GM12865 (cell line): Measurements from ENCODE around the gene CAPN15.
"Not testable (repeated sequence)": the region's sequence is repeated elsewhere in the genome, so short reads cannot be mapped to it uniquely, and the experiment has no call there.

Source experiments
- DNase-seq: peaks from one replicate; pipeline ENCODE4 v3.0.0; 2010; ENCODE audit warnings: low read depth
- H3K4me3 ChIP-seq: 2 replicates; pipeline ENCODE4 v1.5.1; 2011; ENCODE audit warnings: mild to moderate bottlenecking, low read depth, low read length, control low read depth
- TF ChIP-seq, protein P1 (sequence below): IDR thresholded peaks from 2 replicates; pipeline ENCODE4 v1.5.1; 2011; ENCODE audit warnings: low read length, control low read depth, low read depth, inconsistent platforms; ENCODE audit not compliant: insufficient read depth; ENCODE audit errors: missing control alignments

CAPN15 gene

DNA sequence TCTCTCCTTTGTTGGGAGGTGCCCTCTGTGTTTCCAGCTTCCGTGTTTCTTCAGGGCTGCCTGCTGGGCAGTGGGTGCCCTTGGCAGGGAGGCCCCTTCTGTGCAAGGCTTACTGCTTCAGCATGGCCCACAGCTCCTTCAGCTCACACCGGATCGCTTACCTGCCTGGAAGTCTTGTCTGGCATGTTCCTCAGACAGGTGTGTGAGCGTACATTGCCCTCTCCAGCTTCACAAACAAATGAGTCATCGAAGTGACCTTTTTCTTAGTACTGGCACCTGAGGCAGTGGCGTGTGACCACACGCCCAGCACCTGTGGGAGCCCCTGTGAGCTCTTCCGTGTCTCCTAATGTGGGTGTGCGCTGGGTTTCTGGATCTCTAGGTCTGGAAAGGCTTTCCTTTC lies 65.9 kb downstream of the CAPN15 start:
- DNase-seq = no peak
- H3K4me3 ChIP-seq = no peak overlapping the region
- TF ChIP-seq, protein P1, sequence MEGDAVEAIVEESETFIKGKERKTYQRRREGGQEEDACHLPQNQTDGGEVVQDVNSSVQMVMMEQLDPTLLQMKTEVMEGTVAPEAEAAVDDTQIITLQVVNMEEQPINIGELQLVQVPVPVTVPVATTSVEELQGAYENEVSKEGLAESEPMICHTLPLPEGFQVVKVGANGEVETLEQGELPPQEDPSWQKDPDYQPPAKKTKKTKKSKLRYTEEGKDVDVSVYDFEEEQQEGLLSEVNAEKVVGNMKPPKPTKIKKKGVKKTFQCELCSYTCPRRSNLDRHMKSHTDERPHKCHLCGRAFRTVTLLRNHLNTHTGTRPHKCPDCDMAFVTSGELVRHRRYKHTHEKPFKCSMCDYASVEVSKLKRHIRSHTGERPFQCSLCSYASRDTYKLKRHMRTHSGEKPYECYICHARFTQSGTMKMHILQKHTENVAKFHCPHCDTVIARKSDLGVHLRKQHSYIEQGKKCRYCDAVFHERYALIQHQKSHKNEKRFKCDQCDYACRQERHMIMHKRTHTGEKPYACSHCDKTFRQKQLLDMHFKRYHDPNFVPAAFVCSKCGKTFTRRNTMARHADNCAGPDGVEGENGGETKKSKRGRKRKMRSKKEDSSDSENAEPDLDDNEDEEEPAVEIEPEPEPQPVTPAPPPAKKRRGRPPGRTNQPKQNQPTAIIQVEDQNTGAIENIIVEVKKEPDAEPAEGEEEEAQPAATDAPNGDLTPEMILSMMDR = no peak

DNA sequence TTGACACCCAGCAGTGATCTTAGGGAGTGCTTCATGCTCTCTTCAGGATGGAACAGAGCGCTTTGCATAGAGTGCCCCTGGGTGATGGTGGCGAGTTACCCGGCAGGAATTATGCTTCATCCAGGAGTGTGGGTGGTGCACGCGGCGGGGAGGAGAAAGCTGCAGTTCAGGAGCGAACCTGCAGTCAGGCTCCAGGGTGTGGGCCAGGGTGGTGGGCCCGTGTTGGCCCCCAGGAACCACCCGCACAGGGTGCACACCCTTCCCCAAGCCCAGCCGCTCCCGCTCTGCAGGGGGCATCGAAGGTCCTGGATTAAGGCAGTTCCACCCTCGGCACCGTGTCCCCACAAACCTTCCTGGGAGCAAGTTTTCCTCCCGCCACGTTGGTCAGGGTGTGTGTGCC lies 66.3 kb downstream of the CAPN15 start:
- TF ChIP-seq, protein P1 = no peak
- DNase-seq = no peak
- no peak overlapping the region for H3K4me3 ChIP-seq

DNA sequence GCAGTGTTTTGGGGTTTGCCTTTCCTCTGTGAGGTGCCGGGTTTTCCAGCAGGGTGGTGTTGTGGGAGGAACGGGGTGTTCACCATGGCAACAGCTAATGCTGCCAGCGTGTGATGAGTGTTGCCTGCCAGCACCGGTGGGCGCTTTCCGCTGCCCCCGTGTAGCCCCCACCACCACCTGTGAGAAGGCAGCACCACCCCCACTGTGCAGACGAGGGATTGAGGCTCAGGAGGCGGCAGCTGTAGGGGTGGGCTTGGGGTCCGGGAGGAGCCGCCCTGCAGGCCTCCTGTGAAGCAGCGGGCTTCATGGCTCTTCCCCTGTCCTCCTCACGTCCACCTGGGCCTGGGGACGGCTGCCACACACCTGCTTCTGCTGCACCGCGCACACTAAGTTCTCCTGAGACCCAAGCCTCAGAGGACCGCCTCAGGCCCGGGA lies 67.6 kb downstream of the CAPN15 start:
- no peak for DNase-seq

DNA sequence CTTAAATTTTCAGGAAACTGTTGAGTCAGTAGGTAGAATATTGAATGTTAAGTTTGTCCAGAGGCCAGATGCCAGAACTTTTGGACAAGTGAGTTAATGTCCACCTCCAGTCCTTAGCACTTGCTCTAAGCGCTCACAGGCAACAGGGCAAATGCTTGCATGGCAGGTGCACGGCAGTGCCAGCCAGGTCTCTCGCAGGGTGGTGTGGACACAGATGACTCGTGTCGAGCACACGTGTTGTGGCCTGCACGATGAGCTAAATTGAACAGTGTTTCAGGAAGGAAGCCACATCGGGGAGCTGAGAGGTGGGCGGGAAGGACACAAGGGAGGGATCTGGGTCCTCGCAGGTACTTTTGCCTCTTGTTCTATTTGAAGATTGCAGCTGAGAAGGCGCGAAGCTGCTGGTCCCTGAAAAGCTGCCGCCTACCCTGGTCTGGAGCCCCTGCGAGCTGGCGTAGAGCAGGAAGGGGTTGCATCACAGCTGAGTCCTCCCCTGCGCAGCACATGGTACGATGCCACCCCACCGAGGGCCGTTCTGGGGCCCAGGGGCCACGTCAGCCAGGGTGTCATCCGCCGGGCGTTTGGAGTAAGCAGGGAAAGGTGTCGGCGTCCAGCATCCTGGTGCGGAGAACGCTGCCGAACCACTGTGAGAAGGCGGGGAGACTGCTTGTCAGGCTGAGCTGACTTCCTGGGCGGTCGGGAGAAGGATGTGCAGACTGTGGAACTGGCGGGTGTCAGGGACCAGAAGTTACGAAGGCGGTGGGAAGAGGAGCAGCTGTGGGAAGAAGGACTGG lies 68.6 kb downstream of the CAPN15 start:
- no peak overlapping the region for H3K4me3 ChIP-seq
- no peak for DNase-seq
- TF ChIP-seq, protein P1 = no peak

More for the DNA sequence above, 67.6 kb downstream of the CAPN15 start:
- no peak overlapping the region for H3K4me3 ChIP-seq
- TF ChIP-seq, protein P1 = no peak

DNA sequence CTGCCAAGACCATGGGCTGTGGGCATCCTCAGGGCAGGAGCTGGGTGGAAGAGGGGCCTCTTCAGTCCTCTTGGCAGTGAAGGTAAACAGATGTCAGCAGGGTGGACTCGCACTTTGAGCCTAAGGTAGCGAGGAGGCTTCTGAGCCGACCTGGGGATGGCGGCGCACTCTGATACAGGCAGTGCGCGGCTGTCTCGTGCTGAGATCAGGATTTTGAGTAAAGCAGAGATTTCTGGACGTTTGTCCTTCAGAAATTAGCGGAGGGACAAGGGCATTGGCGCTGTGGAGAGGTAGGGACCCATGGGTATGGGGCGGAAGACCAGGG lies 69.2 kb downstream of the CAPN15 start:
- H3K4me3 ChIP-seq = no peak overlapping the region
- TF ChIP-seq, protein P1 = no peak

DNA sequence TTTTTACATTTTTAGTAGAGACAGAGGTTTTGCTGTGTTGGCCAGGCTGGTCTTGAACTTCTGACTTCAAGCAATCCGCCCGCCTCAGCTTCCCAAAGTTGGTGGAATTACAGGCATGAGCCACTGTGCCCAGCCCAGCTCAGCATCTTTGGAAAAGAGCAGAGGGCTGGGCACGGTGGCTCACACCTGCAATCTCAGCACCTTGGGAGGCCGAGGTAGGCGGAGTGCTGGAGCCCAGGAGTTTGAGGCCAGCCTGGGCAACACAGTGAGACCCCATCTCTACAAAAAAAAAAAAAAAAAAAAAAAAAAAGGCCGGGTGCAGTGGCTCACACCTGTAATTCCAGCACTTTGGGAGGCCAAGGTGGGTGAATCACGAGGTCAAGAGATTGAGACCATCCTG lies 70.1 kb downstream of the CAPN15 start:
- H3K4me3 ChIP-seq, DNase-seq: not testable (repeated sequence)

More for the DNA sequence above, 69.2 kb downstream of the CAPN15 start:
- DNase-seq = no peak

DNA sequence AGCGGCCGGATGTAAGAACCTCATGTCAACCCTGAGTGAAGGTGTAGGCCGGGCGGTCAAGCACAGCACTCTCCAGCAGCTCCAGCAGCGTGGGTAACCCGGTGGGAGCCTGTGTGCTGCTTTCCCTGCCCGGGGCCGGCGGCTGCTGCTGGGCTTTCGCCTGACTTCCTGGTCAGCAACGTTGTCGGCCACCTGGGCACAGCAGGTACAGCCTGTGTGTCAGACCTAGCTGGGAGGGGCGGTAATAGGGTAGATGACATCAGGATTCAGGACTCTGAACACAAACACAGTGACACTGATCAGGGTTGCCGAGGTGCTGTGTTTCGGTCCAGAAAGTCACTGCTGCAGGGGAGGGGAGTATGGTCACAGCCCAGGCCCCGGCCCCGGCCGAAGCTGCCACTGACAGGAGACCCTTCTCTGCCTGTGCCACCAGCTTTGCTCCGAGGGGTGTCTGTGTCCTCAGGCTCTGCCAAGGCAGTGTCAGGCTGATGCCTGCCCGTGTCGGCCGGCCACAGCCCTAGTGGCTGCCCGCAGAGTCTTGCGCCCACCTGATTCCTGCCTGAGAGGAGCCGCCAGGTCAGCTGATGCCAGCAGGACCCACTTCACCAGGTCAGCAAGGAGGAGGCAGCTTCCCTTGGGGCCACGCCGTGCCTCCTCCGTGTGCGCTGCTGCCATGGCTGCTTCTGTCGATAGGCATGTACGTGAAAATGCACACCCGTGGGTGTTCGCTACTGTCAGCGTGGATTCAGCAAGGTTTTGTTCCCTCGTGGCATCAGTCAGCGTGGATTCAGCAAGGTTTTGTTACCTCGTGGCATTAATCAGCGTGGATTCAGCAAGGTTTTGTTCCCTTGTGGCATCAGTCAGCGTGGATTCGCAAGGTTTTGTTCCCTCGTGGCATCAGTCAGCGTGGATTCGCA lies 71.6 kb downstream of the CAPN15 start:
- no peak for DNase-seq
- TF ChIP-seq, protein P1 = no peak
- H3K4me3 ChIP-seq = no peak overlapping the region
